Esophagus muscularis mucosa (tissue), 4 donors: ENCODE results near the gene NFKB2. TPM values are rescaled to one million over a fixed set of nuclear protein-coding genes. Genes with fewer than 3 reads are reported as not detected.

ENCODE experiments used
- DNase-seq: peaks from one replicate; pipeline ENCODE4 v3.0.0-alpha.2; 2017; ENCODE audit errors: extremely low spot score
- H3K27ac ChIP-seq, 4 donors: fragments of 200-600 bp; sonication (generic); replicated peaks in 1 of 4; 1 replicate in 3 of 4; 2 replicates in 1 of 4; pipeline ENCODE4 v1.5.1; 2016 to 2019; ENCODE audit warnings: mild to moderate bottlenecking in 1 of 4
- H3K27me3 ChIP-seq, 4 donors: fragments of 200-600 bp; sonication (generic); one replicate each; pipeline versions ENCODE4 v1.5.1 to v1.6.0; 2016 to 2019
- H3K36me3 ChIP-seq, 4 donors: fragments of 200-600 bp; sonication (generic); one replicate each; pipeline ENCODE4 v1.5.1; 2016 to 2019
- H3K4me1 ChIP-seq, 4 donors: fragments of 200-600 bp; sonication (generic); one replicate each; pipeline ENCODE4 v1.5.1; 2016 to 2019
- H3K4me3 ChIP-seq, 4 donors: fragments of 200-600 bp; sonication (generic); 1 replicate in 2 of 4; 2 replicates in 2 of 4; pipeline ENCODE4 v1.5.1; 2016 to 2019; ENCODE audit warnings: mild to moderate bottlenecking in 4 of 4, moderate library complexity in 1 of 4
- H3K9me3 ChIP-seq, 4 donors: fragments of 200-600 bp; sonication (generic); 1 replicate in 3 of 4; 2 replicates in 1 of 4; pipeline ENCODE4 v1.5.1; 2016 to 2019
- CTCF ChIP-seq, 3 experiments: fragments of 200-600 bp in 2 of 3; fragments of 450-650 bp in 1 of 3; sonication (generic) in 2 of 3; IDR thresholded peaks; one replicate each; pipeline ENCODE4 v1.5.1; 2017 to 2019; ENCODE audit warnings: antibody characterized with exemption in 3 of 3, mild to moderate bottlenecking in 2 of 3, moderate library complexity in 1 of 3
- EP300 ChIP-seq: sonication (generic); formaldehyde crosslinking; IDR thresholded peaks from one replicate; pipeline ENCODE4 v1.6.1; 2017; ENCODE audit warnings: antibody characterized with exemption
- POLR2A ChIP-seq: fragments of 450-650 bp; IDR thresholded peaks from one replicate; pipeline ENCODE4 v1.6.1; 2017; ENCODE audit warnings: antibody characterized with exemption, moderate library complexity, mild to moderate bottlenecking, low read depth
- POLR2AphosphoS5 ChIP-seq, 2 donors: sonication (generic); formaldehyde crosslinking; IDR thresholded peaks; one replicate each; pipeline ENCODE4 v1.6.1; 2017; ENCODE audit warnings: antibody characterized with exemption in 2 of 2
- WGBS: methylation state at CpG from one replicate; pipeline ENCODE4 v1.1.5; 2018; 5-methylcytosine and 5-hydroxymethylcytosine counted together
- intact Hi-C: fragments of 100-400 bp; cut with DNase I; formaldehyde crosslinking; loops from one replicate; pipeline ENCODE4 v1.15.1; 2023
- total RNA-seq, 4 donors: library from RNA; depleted of rRNA; stranded (reverse); fragments of >200 nt; gene quantifications; one replicate each; pipeline versions ENCODE4 v1.1.0 to v1.2.1, GENCODE V29; 2016

Gene NFKB2
- total RNA-seq, 4 donors from 2014 or later, result 18.7 to 47.0 (median 41.2) TPM

- H3K27me3 ChIP-seq, result peaks cover 0 to 26% (median 3%) of the 10 kb centered on the region in 4 donors
- peak overlapping the region; percentile 84 to 91 (median 90) for H3K27ac ChIP-seq
- DNase-seq, result no peak
- peak overlapping the region; percentile 71 to 86 (median 83) for H3K4me3 ChIP-seq
- no peak for TF ChIP-seq CTCF (IDR thresholded peaks at IDR 0.05)
- no peak for TF ChIP-seq POLR2AphosphoS5 (IDR thresholded peaks at IDR 0.05)
- no peak for TF ChIP-seq POLR2A
- no peak for TF ChIP-seq EP300
- intact Hi-C loops, result no loop called here
- WGBS, result no CpG with 5 or more reads among the region's 14 CpGs
- H3K9me3 ChIP-seq, result no peaks in the 10 kb centered on the region
- peaks cover 32 to 46% (median 44%) of the 10 kb centered on the region in 4 donors for H3K4me1 ChIP-seq
- H3K36me3 ChIP-seq, result peaks cover 6 to 24% (median 19%) of the 10 kb centered on the region in 4 donors
Measured at GRCh38 chr10:102421507-102421756, 25.9 kb downstream of the NFKB2 start.

- TF ChIP-seq POLR2A (no peak), POLR2AphosphoS5 (IDR thresholded peaks at IDR 0.05) (peak in 1 of 2 donors; percentile 13)
- H3K4me1 ChIP-seq, result peaks cover 32 to 46% (median 44%) of the 10 kb centered on the region in 4 donors
- peak overlapping the region; percentile 71 to 86 (median 83) for H3K4me3 ChIP-seq
- H3K27ac ChIP-seq, result peak overlapping the region; percentile 84 to 91 (median 90)
- H3K27me3 ChIP-seq, result peaks cover 0 to 21% (median 0%) of the 10 kb centered on the region in 4 donors
- H3K9me3 ChIP-seq, result no peaks in the 10 kb centered on the region
- 0% methylated on average over 11 of the region's 62 CpGs for WGBS
- no peak for DNase-seq
- peaks cover 6 to 24% (median 19%) of the 10 kb centered on the region in 4 donors for H3K36me3 ChIP-seq
- intact Hi-C loops, result loop anchor here (1.0 kb wide), 1 partner anchor 28 kb away; no protein-coding TSS in a partner anchor
Measured at GRCh38 chr10:102421757-102422512, 26.4 kb downstream of the NFKB2 start.

- intact Hi-C loops, result loop anchor here (1.0 kb wide), 1 partner anchor 28 kb away; no protein-coding TSS in a partner anchor
- no peaks in the 10 kb centered on the region for H3K9me3 ChIP-seq
- peak overlapping the region; percentile 71 to 86 (median 83) for H3K4me3 ChIP-seq
- peaks cover 6 to 24% (median 19%) of the 10 kb centered on the region in 4 donors for H3K36me3 ChIP-seq
- H3K27ac ChIP-seq, result peak overlapping the region; percentile 84 to 91 (median 90)
- peaks cover 32 to 46% (median 44%) of the 10 kb centered on the region in 4 donors for H3K4me1 ChIP-seq
- 5% methylated on average over 4 of the region's 28 CpGs for WGBS
- H3K27me3 ChIP-seq, result peaks cover 0 to 14% (median 0%) of the 10 kb centered on the region in 4 donors
- peak; percentile 94 for DNase-seq
- TF ChIP-seq POLR2AphosphoS5 (IDR thresholded peaks at IDR 0.05) (peak; percentile 72 to 81), CTCF (IDR thresholded peaks at IDR 0.05) (peak; percentile 84 to 91 (median 86)), POLR2A (no peak)
Measured at GRCh38 chr10:102422545-102423129, 27.1 kb downstream of the NFKB2 start.

- H3K9me3 ChIP-seq, result no peaks in the 10 kb centered on the region
- H3K4me1 ChIP-seq, result peaks cover 32 to 44% (median 43%) of the 10 kb centered on the region in 4 donors
- intact Hi-C loops, result no loop called here
- peaks cover 6 to 24% (median 19%) of the 10 kb centered on the region in 4 donors for H3K36me3 ChIP-seq
- H3K27ac ChIP-seq, result peak overlapping the region in 2 of 4 donors; percentile 91
- TF ChIP-seq POLR2AphosphoS5 (IDR thresholded peaks at IDR 0.05) (no peak), POLR2A (no peak), CTCF (IDR thresholded peaks at IDR 0.05) (no peak), EP300 (no peak)
- H3K4me3 ChIP-seq, result peak overlapping the region in 1 of 4 donors; percentile 71
- WGBS, result 83% methylated on average over 9 of the region's 13 CpGs
- no peak for DNase-seq
- H3K27me3 ChIP-seq, result peaks cover 0 to 6% (median 0%) of the 10 kb centered on the region in 4 donors
Measured at GRCh38 chr10:102423372-102423968, 28.0 kb downstream of the NFKB2 start.

- Histone ChIP-seq H3K27ac (no peak overlapping the region), H3K4me3 (no peak overlapping the region), H3K4me1 (peaks cover 29 to 38% (median 36%) of the 10 kb centered on the region in 4 donors), H3K27me3 (no peaks in the 10 kb centered on the region), H3K36me3 (peaks cover 6 to 24% (median 19%) of the 10 kb centered on the region in 4 donors), H3K9me3 (no peaks in the 10 kb centered on the region)
- WGBS, result 87% methylated on average over 9 of the region's 9 CpGs
- intact Hi-C loops, result no loop called here
- DNase-seq, result no peak
- TF ChIP-seq POLR2AphosphoS5 (IDR thresholded peaks at IDR 0.05), result no peak
- no peak for TF ChIP-seq POLR2A
- TF ChIP-seq EP300, result no peak
- no peak for TF ChIP-seq CTCF (IDR thresholded peaks at IDR 0.05)
Measured at GRCh38 chr10:102424145-102424544, 28.6 kb downstream of the NFKB2 start.
